Measurements from ENCODE around the gene PAWR.

The PAWR gene

GRCh38 chr12:79662046-79662811 lies 28.5 kb downstream of the PAWR start:
- Histone ChIP-seq H3K4me1 (ENCODE audit: low read depth, poor library complexity, severe bottlenecking) (peaks cover 13% of the 10 kb centered on the region), H3K9ac (no peak overlapping the region), H3K27ac (no peak overlapping the region), H2AFZ (ENCODE audit: low read depth) (no peak overlapping the region), H3K36me3 (ENCODE audit: insufficient read depth) (no peaks in the 10 kb centered on the region), H3K4me3 (IDR thresholded peaks at IDR 0.05; ENCODE audit: insufficient read depth, low read depth, low read length) (no peak overlapping the region), H3K27me3 (ENCODE audit: insufficient read depth, low read depth) (no peaks in the 10 kb centered on the region), H3K4me2 (no peak overlapping the region), H4K20me1 (ENCODE audit: insufficient read depth) (peaks cover 3% of the 10 kb centered on the region; the same call in 1 of the 2 replicates), H3K79me2 (ENCODE audit: insufficient read depth, low read depth) (peaks cover 42% of the 10 kb centered on the region; the same call in 1 of the 2 replicates)
- TF ChIP-seq CTCF (conservative IDR thresholded peaks at IDR 0.05; ENCODE audit: low read depth, low read length), result no peak

GRCh38 chr12:79661629-79662028 lies 29.1 kb downstream of the PAWR start:
- no peak overlapping the region for H3K9ac ChIP-seq
- no peak overlapping the region for H3K4me2 ChIP-seq
- H2AFZ ChIP-seq (ENCODE audit: low read depth), result no peak overlapping the region
- no peaks in the 10 kb centered on the region for H3K27me3 ChIP-seq (ENCODE audit: insufficient read depth, low read depth)
- peaks cover 37% of the 10 kb centered on the region; the same call in 1 of the 2 replicates for H3K79me2 ChIP-seq (ENCODE audit: insufficient read depth, low read depth)
- H3K4me1 ChIP-seq (ENCODE audit: low read depth, poor library complexity, severe bottlenecking), result peaks cover 13% of the 10 kb centered on the region
- H4K20me1 ChIP-seq (ENCODE audit: insufficient read depth), result no peaks in the 10 kb centered on the region
- TF ChIP-seq CTCF (conservative IDR thresholded peaks at IDR 0.05; ENCODE audit: low read depth, low read length), result no peak
- no peaks in the 10 kb centered on the region for H3K36me3 ChIP-seq (ENCODE audit: insufficient read depth)
- H3K4me3 ChIP-seq (IDR thresholded peaks at IDR 0.05; ENCODE audit: insufficient read depth, low read depth, low read length), result no peak overlapping the region
- no peak overlapping the region for H3K27ac ChIP-seq

GRCh38 chr12:79659961-79660431 lies 30.8 kb downstream of the PAWR start:
- H3K36me3 ChIP-seq (ENCODE audit: insufficient read depth), result no peaks in the 10 kb centered on the region
- H3K27me3 ChIP-seq (ENCODE audit: insufficient read depth, low read depth), result no peaks in the 10 kb centered on the region
- no peak for TF ChIP-seq CTCF (conservative IDR thresholded peaks at IDR 0.05; ENCODE audit: low read depth, low read length)
- peaks cover 28% of the 10 kb centered on the region; the same call in 1 of the 2 replicates for H3K79me2 ChIP-seq (ENCODE audit: insufficient read depth, low read depth)
- no peaks in the 10 kb centered on the region for H4K20me1 ChIP-seq (ENCODE audit: insufficient read depth)
- H2AFZ ChIP-seq (ENCODE audit: low read depth), result no peak overlapping the region
- H3K4me3 ChIP-seq (IDR thresholded peaks at IDR 0.05; ENCODE audit: insufficient read depth, low read depth, low read length), result no peak overlapping the region
- peaks cover 13% of the 10 kb centered on the region for H3K4me1 ChIP-seq (ENCODE audit: low read depth, poor library complexity, severe bottlenecking)
- H3K27ac ChIP-seq, result no peak overlapping the region
- H3K4me2 ChIP-seq, result no peak overlapping the region
- H3K9ac ChIP-seq, result no peak overlapping the region

- Histone ChIP-seq H3K27ac (no peak overlapping the region), H3K9ac (no peak overlapping the region), H3K36me3 (ENCODE audit: insufficient read depth) (no peaks in the 10 kb centered on the region), H3K4me1 (ENCODE audit: low read depth, poor library complexity, severe bottlenecking) (peaks cover 13% of the 10 kb centered on the region), H3K4me2 (no peak overlapping the region), H2AFZ (ENCODE audit: low read depth) (no peak overlapping the region), H3K79me2 (ENCODE audit: insufficient read depth, low read depth) (peaks cover 43% of the 10 kb centered on the region; the same call in 1 of the 2 replicates), H3K27me3 (ENCODE audit: insufficient read depth, low read depth) (no peaks in the 10 kb centered on the region), H3K4me3 (IDR thresholded peaks at IDR 0.05; ENCODE audit: insufficient read depth, low read depth, low read length) (no peak overlapping the region), H4K20me1 (ENCODE audit: insufficient read depth) (no peaks in the 10 kb centered on the region; the same call in 1 of the 2 replicates)
- no peak for TF ChIP-seq CTCF (conservative IDR thresholded peaks at IDR 0.05; ENCODE audit: low read depth, low read length)
Observed at GRCh38 chr12:79658221-79658620, 32.5 kb downstream of the PAWR start.

Data from KMS-11 (cell line).